ENCODE measurements around the gene GYPB. TPM values are rescaled to one million over a fixed set of nuclear protein-coding genes. Genes with fewer than 3 reads are reported as not detected.
A peak's percentile ranks its signal among the peaks of the same experiment; 100 is the strongest.
"Not testable (repeated sequence)": the region's sequence is repeated elsewhere in the genome, so short reads cannot be mapped to it uniquely, and the experiment has no call there.

GYPB gene
- total and polyA plus RNA-seq, 12 donors = 0.93 TPM; not detected in 11

GRCh38 chr4:144031875-144032274, 12.7 kb upstream of the GYPB start:
- H3K36me3 ChIP-seq; H3K4me1 ChIP-seq; H3K9me3 ChIP-seq; H3K27ac ChIP-seq; ATAC-seq; DNase-seq; H3K4me3 ChIP-seq; intact Hi-C loops (cut with DNase I); H3K27me3 ChIP-seq: not testable (repeated sequence)
- WGBS, 2 donors = 84 to 85% methylated on average over 4 of the region's 4 CpGs

GRCh38 chr4:144031369-144031768, 12.2 kb upstream of the GYPB start:
- H3K27me3 ChIP-seq; H3K4me3 ChIP-seq; H3K9me3 ChIP-seq; intact Hi-C loops (cut with DNase I); H3K4me1 ChIP-seq; H3K36me3 ChIP-seq; ATAC-seq; H3K27ac ChIP-seq; DNase-seq: not testable (repeated sequence)
- 83 to 94% methylated on average over 3 of the region's 3 CpGs for WGBS, 2 donors

GRCh38 chr4:144030708-144031107, 11.5 kb upstream of the GYPB start:
- H3K4me3 ChIP-seq; intact Hi-C loops (cut with DNase I); H3K4me1 ChIP-seq; H3K27ac ChIP-seq; H3K27me3 ChIP-seq; H3K9me3 ChIP-seq; H3K36me3 ChIP-seq; ATAC-seq; DNase-seq: not testable (repeated sequence)
- 55 to 62% methylated on average over 4 of the region's 4 CpGs for WGBS, 2 donors

GRCh38 chr4:144026682-144027081, 7.5 kb upstream of the GYPB start:
- not testable (repeated sequence) for H3K27me3 ChIP-seq

GRCh38 chr4:144024399-144025053, 5.3 kb upstream of the GYPB start:
- WGBS, 2 donors = 62 to 78% methylated on average over 4 of the region's 4 CpGs
- H3K27me3 ChIP-seq; H3K36me3 ChIP-seq; H3K9me3 ChIP-seq; DNase-seq; H3K27ac ChIP-seq; ATAC-seq; H3K4me1 ChIP-seq; intact Hi-C loops (cut with DNase I); H3K4me3 ChIP-seq: not testable (repeated sequence)

More at GRCh38 chr4:144026682-144027081, 7.5 kb upstream of the GYPB start:
- DNase-seq; H3K27ac ChIP-seq; H3K36me3 ChIP-seq; H3K4me1 ChIP-seq; H3K4me3 ChIP-seq; intact Hi-C loops (cut with DNase I); H3K9me3 ChIP-seq; ATAC-seq: not testable (repeated sequence)
- WGBS, 2 donors = 88 to 90% methylated on average over 4 of the region's 4 CpGs

GRCh38 chr4:144022772-144023400, 3.7 kb upstream of the GYPB start:
- H3K4me1 ChIP-seq; H3K27me3 ChIP-seq; H3K4me3 ChIP-seq; H3K36me3 ChIP-seq; H3K27ac ChIP-seq; intact Hi-C loops (cut with DNase I); DNase-seq; H3K9me3 ChIP-seq: not testable (repeated sequence)
- ATAC-seq = peak in 1 of 8 donors; percentile 29
- 56 to 80% methylated on average over 2 of the region's 3 CpGs for WGBS, 2 donors

- WGBS, 2 donors = 27 to 29% methylated on average over 4 of the region's 4 CpGs
- H3K9me3 ChIP-seq; intact Hi-C loops (cut with DNase I); H3K4me1 ChIP-seq; H3K36me3 ChIP-seq; H3K27ac ChIP-seq; H3K27me3 ChIP-seq; DNase-seq; H3K4me3 ChIP-seq: not testable (repeated sequence)
- TF ChIP-seq CTCF (IDR thresholded peaks at IDR 0.05) = peak; percentile 8 to 63 (median 55)
- peak in 4 of 8 donors; percentile 42 to 54 (median 48) for ATAC-seq
These were observed 2.3 kb upstream of the GYPB start for GRCh38 chr4:144021336-144021990.

GRCh38 chr4:144018223-144019000, 768 bp downstream of the GYPB start:
- intact Hi-C loops (cut with DNase I) = loop anchor here in 1 of 10 donors (10.0 kb wide), 1 partner anchor 454 kb away; no protein-coding TSS in a partner anchor
- ATAC-seq = not testable (repeated sequence)

GRCh38 chr4:144017271-144017670, 1.9 kb downstream of the GYPB start:
- DNase-seq, H3K27ac ChIP-seq, ATAC-seq, H3K4me1 ChIP-seq, H3K36me3 ChIP-seq, H3K9me3 ChIP-seq, H3K4me3 ChIP-seq, H3K27me3 ChIP-seq: not testable (repeated sequence)
- 69 to 78% methylated on average over 4 of the region's 4 CpGs for WGBS, 2 donors
- intact Hi-C loops (cut with DNase I) = loop anchor here in 1 of 10 donors (10.0 kb wide), 1 partner anchor 452 kb away; no protein-coding TSS in a partner anchor

More at GRCh38 chr4:144018223-144019000, 768 bp downstream of the GYPB start:
- not testable (repeated sequence) for H3K27me3 ChIP-seq, DNase-seq, H3K4me1 ChIP-seq, H3K36me3 ChIP-seq, H3K27ac ChIP-seq, H3K9me3 ChIP-seq, H3K4me3 ChIP-seq
- 73 to 77% methylated on average over 3 of the region's 3 CpGs for WGBS, 2 donors

All from heart right ventricle (tissue), 16 donors.